GM10847 (cell line): ENCODE measurements around the gene SLC6A6.

Experiments
- POLR2A ChIP-seq: IDR thresholded peaks from 2 replicates; pipeline ENCODE4 v1.6.1; 2011; ENCODE audit not compliant: insufficient read length; ENCODE audit errors: extremely low read depth

The SLC6A6 gene

GRCh38 chr3:14535616-14536015, 133.2 kb downstream of the SLC6A6 start:
- TF ChIP-seq POLR2A, result no peak

DNA sequence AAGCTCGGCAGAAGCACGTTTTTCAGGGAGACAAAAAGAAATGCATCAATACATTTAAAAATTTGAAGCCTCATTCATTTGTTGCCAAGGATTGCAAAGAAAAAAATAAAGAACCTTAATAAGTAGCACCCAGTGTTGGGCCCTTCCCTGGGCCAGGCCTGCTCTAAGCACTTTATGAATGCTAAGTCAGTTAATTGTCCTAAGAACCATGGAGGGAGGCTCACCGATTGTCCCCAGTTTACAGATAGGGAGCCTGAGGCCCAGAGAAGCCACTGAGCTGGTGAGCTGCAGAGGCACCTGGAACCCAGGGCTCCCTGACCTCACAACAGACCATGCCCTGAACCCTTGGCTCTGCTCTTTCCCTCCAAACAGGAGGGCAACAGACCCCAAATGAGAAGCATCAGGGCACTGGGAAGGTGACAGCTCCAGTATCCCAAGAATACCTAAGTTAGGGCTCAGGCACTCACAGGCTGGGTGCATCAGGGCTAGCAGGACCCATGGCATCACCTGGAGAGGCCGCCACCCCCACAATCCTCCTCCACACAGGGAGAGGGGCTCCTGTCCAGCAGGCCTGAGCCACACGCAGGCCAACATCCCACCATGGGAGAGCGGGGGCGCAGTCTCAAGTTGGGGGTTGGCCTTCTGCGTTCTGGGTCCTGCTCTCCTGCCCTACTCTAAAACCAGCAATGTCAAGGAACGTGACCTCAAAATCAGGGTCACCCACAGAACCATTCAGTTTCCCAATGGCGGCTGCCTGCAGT, 133.8 kb downstream of the SLC6A6 start:
- no peak for TF ChIP-seq POLR2A

DNA sequence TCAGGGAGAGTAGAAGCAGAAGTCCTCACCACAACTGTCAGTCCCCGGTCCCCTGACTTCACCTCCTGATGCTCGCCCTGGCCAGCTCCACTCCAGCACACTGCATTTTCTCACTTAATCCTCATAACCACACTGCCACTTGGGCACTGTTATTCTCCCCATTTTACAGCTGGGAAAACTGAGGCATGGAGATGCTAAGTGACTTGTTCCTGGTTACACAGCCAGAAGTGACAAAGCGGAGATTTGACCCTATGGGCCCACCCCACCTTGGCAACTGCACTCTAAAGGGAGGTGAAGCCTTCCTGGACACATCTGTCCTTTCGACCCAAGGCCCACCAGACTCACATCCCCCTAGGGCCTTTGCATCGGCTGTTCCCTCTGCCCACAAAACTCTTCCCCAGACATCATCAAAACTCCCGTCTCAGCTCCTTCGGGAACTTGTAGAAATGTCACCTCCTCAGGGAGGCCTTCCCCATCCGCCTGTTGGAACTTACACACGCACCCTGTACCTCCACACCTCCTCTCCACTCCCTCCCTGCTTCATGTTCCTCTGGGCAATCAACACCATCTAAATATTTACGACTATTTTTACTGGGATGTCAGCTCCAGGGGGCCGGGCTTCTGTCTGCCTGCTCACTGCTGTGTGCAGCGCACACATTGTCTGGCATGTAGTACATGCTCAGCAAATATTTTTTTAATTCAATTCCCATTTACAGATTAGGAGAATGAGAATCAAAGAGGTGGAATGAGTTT, 134.6 kb downstream of the SLC6A6 start:
- TF ChIP-seq POLR2A, result no peak

DNA sequence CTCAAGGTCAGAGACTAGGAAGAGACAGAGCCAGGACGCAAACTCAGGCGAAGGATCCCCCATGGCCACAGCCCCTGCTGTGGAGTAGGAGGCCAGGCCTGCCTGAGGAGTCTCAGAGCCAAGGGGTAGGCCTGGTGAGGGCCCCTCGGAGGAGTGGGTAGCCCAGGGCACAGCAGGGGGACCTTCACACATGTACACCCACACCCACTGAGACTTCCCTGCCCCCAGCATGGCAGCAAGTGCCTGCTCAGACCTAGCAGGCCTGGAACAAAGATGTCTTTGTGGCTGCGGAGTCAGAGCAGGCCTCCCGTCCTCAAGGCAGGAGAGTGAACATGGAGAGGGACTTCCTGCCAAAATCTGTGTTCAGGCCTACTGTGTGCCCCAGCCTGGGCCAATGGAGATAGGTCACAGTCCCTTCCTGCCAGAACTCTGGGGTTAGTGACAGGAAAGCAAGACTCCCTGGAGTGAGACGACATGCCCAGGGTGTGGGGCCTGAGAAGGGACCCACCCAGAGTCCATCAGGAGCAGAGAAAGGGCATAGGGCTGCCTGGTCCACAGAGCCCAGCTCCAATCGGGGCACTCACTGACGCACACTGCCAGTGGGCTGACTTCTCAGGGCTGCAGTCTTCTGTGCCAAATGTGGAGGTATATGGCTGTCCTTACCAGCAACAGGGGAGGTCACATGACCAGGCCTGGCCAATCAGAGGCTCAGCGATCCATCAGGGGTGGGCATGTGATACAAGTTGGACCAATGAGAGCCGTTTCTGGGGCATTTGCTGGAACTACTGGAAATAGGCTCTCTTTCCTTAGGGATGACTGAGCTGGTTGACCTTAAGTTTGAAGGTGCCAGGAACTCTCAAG, 135.4 kb downstream of the SLC6A6 start:
- no peak for TF ChIP-seq POLR2A

GRCh38 chr3:14538451-14539088, 136.2 kb downstream of the SLC6A6 start:
- no peak for TF ChIP-seq POLR2A
